ENCODE data around the gene NHLRC4.
"Not testable (repeated sequence)": the region's sequence is repeated elsewhere in the genome, so short reads cannot be mapped to it uniquely, and the experiment has no call there.

NHLRC4 gene

DNA sequence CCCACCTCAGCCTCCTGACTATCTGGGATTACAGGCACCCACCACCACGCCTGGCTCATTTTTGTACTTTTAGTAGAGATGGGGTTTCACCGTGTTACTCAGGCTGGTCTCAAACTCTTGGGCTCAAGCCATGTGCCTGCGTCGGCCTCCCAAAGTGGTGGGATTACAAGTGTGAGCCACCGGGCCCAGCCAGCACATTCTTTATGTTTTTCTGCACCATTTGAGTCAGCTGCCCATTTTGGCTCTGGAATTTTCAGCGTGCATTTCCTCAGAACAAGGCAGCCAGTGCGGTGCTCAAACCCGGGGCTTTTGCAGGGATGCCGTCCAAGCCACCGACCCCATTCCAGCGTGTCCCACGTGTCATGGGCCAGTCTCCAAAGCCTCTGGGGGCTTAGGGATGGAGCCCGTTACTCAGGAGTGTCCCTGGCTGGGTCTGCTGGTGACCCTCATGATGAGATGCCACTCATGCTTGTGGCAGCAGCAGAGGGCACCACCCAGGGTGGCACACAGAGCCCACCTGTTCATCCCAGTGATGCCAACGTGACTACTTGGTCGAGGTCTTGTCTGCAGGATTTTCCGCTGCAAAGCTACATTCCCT, 19.3 kb downstream of the NHLRC4 start:
- DNase-seq: no peak

DNA sequence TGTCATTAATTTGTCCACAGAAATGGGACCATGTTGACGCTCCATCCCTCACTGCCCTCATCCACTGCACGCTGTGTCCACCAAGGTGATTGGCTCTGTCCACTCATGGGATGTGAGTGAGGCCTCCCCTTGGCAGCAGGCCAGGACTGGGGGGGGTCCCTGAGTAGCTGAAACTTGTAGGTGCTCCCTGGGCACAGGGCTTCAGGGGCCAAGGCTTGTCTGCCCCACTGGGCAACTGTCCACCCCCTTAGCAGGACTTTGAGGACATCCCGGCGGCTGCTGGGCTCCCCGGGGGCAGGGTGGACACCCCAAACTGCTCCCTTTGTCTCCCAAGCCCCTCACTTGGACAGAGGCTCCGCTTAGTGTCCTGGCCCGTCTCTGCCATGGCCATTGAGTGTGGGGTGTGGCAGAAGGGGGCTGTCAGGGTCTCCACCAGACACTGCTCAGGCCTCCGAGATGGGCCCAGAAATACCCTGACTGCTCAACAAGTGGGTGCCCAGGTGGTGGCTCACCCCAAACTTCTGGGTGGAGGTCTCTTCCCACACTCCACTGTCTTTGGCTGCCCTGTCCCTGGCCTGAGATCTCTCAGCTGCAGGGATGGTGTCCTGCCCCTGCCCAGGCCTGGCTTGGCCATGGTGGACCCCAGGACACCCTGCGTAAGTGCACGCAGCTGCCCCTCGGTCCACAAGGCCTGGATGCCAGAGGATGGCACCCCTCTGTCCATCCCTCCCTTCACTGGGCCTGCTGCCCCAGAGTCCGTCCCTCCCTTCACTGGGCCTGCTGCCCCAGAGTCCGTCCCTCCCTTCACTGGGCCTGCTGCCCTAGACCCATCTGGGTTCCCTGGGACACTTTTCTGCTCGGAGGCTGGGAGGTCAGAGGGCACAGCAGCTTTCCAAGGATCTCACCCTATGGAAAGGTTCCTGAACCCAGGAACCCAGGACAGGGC, 20.1 kb downstream of the NHLRC4 start:
- no peak for DNase-seq

DNA sequence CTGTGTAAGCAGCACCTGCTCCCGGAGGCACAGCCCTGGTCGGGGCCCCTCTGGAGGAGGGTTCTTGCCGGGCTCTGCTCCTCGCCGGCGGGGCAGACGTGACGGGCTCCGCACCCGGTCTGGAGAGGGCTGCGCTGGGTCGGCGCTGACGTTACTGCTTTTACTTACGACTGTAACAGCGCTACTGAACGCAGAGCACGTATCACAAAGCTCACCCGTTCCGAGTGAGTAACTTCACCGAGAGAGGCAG, 21.8 kb downstream of the NHLRC4 start:
- peak; percentile 48 for DNase-seq

DNA sequence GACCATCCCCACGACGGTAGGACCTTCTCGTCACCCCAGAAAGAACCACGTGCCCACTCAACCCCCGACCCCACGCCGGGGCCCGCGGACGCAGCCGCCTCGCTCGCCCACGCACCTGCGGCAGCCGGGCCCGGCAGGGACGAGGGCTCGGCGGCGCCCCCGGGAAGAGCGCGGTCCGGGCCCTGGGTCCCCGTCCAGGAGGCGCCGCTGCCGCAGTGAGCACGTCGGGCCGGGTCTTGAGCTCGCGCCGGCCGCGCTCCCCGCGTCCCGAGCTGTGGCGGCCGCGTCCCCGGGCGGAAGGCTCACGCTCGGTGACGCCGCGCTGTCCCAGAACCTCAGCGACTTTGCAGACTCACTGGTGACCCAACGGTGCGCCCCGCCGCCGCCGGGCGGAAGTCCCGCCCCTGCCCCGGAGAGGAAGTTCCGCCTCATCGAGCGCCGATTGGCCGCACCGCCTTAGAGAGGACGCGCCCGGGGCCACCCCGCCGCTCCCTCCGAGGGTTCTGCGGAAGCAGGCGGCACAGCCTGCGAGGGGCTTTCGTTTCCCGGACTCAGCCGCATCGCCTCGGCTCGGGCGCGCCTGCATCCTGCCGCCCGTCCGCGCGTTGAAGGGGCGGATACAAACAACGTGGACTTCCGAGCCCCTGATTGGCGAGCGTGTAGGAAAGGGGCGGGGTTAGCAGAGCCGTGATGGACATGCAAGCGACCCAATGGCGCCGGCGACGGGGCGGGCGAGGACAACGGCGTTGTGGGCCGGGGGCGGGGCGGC, 22.3 kb downstream of the NHLRC4 start:
- DNase-seq: peak; percentile 97

DNA sequence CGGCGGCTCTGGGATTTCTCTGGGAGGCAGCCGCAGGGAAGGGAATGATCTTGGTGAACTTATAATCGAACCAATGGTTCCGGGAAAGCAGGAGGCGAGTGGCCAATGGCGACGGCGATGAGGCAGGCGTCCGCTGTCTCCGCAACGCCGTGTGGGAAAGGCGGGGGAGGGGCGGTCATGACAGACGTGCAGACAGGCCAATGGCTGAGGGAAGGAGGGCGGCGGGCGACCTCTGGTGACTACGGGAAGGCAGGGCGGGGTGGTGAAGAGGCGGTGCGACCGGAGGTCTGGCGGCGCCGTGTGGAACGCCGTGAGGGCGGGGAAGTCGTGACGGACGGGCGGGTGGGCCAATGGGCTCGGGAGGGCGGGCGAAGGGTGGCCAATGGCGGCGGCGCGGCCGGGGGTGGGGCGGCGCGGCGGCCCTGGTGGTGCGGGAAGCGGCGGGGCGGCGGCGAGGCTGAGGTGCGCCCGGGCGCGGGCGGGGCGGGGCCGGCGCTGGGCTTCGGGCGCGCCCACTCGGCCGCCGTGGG, 22.9 kb downstream of the NHLRC4 start, which contains the start of gene RAB40C:
Gene RAB40C (plus strand): TSS at position 409 of the 530 bp plus-strand sequence. CDS start 226 bp downstream, outside the sequence.
- DNase-seq: peak; percentile 98

DNA sequence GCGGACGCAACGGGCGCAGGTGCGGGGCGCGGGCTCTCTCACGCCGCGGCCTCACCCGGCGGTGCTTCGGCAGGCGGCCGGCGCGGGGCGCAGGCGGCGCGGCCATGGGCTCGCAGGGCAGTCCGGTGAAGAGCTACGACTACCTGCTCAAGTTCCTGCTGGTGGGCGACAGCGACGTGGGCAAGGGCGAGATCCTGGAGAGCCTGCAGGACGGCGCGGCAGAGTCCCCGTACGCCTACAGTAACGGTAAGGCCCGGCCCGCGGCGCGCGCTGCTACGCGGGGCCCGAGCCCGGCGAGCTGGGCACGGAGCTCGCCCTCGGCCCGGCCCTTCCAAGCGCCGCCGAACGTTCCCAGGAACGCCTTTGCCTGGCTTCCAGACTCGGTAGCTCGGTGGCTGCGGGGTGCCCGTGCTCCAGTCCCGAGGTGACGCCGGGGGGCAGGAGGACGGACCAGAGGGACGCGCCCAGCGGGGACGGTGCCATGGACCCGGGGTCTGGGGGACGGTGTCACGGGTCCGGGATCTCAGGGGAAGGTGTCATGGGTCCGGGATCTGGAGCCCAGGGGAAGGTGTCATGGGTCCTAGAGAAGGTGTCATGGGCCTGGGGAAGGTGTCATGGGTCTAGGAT, 23.5 kb downstream of the NHLRC4 start:
- no peak for DNase-seq

DNA sequence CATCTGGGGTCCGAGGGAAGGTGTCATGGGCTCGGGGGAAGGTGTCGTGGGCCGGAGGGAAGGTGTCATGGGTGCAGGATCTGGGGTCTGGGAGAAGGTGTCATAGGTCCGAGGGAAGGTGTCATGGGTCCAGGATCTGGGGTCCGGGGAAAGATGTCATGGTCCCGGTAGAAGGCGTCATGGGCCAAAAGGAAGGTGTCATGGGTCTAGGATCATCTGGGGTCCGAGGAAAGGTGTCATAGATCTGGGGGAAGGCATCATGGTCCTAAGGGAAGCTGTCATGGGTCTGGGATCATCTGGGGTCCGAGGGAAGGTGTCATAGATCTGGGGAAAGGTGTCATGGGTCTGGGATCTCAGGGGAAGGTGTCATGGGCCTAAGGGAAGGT, 24.0 kb downstream of the NHLRC4 start:
- DNase-seq: no peak

DNA sequence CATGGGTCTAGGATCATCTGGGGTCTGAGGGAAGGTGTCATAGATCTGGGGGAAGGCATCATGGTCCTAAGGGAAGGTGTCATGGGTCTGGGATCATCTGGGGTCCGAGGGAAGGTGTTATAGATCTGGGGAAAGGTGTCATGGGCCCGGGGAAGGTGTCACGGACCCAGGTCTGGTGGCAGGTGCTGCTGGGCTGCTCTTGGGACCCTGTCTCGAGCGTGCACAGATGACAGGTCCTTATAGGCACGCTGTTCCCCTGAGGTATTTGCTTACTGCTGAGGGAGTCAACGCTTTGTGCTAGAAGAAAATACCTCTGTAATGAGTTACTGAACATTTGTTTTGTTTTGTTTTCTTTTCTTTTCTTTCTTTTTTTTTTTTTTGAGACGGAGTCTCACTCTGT, 24.4 kb downstream of the NHLRC4 start:
- DNase-seq: no peak

DNA sequence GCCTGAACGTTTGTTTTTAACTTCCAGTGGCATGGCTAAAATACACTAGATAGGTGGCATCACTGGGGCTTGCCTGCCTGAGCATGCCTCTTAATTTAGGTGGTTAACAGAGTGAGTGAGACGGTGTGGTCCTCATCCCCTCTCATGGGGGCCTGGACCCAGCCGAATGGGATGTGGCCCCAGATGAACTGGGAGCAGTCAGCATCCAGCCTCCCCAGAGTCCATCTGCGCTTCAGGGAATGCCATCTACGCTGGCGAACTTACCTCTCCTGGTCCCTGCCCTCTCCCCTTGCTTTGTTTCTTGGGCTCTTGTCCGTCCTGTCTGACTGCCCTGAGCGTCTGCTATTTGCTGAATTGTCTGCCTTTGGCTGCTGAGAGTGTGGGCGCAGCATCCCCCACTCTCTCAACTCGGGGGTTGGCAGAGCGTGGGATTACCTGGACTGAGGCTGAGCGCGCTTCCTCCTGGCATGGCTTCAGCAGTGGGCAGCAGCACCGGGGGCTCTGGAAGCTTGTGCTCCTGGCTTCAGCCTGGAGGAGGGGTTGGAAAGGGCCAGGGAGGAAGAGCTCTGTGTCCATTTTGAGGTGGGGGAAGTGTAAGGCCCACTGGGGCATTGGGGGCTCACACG, 25.2 kb downstream of the NHLRC4 start:
- no peak for DNase-seq

DNA sequence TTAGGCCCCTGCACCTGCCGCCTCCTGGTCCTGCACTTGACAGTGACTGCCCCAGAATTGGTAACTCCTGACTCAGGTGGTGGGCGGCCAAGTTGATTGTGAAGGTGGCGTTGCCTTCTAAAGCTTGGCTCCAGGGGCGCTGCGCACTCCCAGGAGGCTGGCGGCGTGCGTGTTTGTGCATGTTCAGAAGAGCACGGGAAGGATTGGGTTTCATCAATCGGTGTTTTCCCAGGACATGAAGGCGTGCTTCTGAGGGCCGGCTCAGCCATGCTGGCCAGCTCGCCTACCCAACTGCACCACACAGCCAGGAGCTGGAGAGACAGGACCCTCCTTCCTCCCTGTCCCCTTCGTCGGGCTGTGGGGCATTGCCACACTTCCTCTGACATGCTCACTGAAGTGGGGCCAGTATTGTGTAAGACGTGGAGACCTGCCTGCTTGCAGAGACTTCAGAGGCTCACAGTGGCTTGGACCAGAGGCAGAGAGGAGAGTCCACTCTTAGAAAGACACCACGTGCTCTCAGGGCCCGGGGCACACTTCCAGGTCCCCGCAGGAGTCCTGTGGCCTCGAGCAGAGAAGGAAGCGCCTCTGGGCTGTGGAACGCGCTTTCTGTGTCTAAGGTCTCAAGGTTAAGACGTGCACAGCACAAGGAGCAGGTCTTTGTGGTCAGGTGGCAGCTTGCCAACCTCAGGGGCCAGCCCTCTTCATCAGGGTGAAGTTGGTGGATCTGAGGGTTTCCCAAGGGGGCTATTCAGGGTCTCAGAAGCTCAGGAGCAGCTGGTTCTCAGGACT, 25.9 kb downstream of the NHLRC4 start:
- DNase-seq: no peak

DNA sequence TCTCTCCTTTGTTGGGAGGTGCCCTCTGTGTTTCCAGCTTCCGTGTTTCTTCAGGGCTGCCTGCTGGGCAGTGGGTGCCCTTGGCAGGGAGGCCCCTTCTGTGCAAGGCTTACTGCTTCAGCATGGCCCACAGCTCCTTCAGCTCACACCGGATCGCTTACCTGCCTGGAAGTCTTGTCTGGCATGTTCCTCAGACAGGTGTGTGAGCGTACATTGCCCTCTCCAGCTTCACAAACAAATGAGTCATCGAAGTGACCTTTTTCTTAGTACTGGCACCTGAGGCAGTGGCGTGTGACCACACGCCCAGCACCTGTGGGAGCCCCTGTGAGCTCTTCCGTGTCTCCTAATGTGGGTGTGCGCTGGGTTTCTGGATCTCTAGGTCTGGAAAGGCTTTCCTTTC, 26.6 kb downstream of the NHLRC4 start:
- DNase-seq: no peak

DNA sequence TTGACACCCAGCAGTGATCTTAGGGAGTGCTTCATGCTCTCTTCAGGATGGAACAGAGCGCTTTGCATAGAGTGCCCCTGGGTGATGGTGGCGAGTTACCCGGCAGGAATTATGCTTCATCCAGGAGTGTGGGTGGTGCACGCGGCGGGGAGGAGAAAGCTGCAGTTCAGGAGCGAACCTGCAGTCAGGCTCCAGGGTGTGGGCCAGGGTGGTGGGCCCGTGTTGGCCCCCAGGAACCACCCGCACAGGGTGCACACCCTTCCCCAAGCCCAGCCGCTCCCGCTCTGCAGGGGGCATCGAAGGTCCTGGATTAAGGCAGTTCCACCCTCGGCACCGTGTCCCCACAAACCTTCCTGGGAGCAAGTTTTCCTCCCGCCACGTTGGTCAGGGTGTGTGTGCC, 27.0 kb downstream of the NHLRC4 start:
- DNase-seq: no peak

DNA sequence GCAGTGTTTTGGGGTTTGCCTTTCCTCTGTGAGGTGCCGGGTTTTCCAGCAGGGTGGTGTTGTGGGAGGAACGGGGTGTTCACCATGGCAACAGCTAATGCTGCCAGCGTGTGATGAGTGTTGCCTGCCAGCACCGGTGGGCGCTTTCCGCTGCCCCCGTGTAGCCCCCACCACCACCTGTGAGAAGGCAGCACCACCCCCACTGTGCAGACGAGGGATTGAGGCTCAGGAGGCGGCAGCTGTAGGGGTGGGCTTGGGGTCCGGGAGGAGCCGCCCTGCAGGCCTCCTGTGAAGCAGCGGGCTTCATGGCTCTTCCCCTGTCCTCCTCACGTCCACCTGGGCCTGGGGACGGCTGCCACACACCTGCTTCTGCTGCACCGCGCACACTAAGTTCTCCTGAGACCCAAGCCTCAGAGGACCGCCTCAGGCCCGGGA, 28.3 kb downstream of the NHLRC4 start:
- DNase-seq: no peak

DNA sequence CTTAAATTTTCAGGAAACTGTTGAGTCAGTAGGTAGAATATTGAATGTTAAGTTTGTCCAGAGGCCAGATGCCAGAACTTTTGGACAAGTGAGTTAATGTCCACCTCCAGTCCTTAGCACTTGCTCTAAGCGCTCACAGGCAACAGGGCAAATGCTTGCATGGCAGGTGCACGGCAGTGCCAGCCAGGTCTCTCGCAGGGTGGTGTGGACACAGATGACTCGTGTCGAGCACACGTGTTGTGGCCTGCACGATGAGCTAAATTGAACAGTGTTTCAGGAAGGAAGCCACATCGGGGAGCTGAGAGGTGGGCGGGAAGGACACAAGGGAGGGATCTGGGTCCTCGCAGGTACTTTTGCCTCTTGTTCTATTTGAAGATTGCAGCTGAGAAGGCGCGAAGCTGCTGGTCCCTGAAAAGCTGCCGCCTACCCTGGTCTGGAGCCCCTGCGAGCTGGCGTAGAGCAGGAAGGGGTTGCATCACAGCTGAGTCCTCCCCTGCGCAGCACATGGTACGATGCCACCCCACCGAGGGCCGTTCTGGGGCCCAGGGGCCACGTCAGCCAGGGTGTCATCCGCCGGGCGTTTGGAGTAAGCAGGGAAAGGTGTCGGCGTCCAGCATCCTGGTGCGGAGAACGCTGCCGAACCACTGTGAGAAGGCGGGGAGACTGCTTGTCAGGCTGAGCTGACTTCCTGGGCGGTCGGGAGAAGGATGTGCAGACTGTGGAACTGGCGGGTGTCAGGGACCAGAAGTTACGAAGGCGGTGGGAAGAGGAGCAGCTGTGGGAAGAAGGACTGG, 29.3 kb downstream of the NHLRC4 start:
- no peak for DNase-seq

DNA sequence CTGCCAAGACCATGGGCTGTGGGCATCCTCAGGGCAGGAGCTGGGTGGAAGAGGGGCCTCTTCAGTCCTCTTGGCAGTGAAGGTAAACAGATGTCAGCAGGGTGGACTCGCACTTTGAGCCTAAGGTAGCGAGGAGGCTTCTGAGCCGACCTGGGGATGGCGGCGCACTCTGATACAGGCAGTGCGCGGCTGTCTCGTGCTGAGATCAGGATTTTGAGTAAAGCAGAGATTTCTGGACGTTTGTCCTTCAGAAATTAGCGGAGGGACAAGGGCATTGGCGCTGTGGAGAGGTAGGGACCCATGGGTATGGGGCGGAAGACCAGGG, 29.9 kb downstream of the NHLRC4 start:
- DNase-seq: no peak

DNA sequence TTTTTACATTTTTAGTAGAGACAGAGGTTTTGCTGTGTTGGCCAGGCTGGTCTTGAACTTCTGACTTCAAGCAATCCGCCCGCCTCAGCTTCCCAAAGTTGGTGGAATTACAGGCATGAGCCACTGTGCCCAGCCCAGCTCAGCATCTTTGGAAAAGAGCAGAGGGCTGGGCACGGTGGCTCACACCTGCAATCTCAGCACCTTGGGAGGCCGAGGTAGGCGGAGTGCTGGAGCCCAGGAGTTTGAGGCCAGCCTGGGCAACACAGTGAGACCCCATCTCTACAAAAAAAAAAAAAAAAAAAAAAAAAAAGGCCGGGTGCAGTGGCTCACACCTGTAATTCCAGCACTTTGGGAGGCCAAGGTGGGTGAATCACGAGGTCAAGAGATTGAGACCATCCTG, 30.9 kb downstream of the NHLRC4 start:
- not testable (repeated sequence) for DNase-seq

DNA sequence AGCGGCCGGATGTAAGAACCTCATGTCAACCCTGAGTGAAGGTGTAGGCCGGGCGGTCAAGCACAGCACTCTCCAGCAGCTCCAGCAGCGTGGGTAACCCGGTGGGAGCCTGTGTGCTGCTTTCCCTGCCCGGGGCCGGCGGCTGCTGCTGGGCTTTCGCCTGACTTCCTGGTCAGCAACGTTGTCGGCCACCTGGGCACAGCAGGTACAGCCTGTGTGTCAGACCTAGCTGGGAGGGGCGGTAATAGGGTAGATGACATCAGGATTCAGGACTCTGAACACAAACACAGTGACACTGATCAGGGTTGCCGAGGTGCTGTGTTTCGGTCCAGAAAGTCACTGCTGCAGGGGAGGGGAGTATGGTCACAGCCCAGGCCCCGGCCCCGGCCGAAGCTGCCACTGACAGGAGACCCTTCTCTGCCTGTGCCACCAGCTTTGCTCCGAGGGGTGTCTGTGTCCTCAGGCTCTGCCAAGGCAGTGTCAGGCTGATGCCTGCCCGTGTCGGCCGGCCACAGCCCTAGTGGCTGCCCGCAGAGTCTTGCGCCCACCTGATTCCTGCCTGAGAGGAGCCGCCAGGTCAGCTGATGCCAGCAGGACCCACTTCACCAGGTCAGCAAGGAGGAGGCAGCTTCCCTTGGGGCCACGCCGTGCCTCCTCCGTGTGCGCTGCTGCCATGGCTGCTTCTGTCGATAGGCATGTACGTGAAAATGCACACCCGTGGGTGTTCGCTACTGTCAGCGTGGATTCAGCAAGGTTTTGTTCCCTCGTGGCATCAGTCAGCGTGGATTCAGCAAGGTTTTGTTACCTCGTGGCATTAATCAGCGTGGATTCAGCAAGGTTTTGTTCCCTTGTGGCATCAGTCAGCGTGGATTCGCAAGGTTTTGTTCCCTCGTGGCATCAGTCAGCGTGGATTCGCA, 32.3 kb downstream of the NHLRC4 start:
- no peak for DNase-seq

DNA sequence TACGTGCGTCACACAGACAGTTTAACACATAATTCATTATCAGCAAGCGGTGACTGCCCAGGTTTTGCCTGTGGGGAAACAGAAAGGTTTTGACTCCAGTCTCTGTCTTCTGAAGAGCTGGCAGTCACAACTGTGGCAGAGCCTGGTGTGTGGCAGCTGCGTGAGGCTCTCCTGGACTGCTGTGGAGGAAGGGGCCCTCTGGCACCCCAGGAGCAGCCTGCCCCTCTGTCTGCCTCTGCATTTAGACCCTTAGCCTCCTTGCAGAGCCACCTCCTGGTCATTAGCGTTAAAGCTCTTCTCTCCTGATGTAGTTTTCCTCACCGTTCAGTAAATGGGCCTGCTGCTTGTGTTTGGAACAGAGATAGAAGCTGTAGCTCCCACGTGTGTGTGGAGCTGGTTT, 34.0 kb downstream of the NHLRC4 start:
- DNase-seq: no peak

DNA sequence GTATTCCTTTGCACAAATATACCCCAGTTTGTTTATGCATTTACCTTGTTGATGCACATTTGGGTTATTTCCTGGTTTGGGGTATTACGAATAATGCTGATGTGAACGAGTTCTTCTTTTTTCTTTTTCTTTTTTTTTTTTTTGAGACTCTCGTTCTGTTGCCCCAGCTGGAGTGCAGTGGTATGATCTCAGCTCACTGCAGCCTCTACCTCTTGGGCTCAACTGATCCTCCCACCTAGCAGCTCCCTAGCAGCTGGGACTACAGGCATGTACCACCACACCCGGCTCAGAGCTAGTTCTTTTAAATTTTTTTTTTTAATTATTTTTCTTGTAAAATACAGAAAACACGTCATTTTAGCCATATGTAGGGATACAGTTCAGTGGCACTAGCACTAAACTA, 37.1 kb downstream of the NHLRC4 start:
- DNase-seq: no peak

All from activated effector memory CD4-positive, alpha-beta T cell treated with Interleukin-2 at 50 U/mL for 16 hours (primary cell).